Naive thymus-derived CD4-positive, alpha-beta T cell (primary cell): ENCODE data around the gene C11orf24. TPM values are rescaled to one million over a fixed set of nuclear protein-coding genes. Genes with fewer than 3 reads are reported as not detected.

Source experiments
- ATAC-seq: fragments of 150-1000 bp; cut with Tn5 transposase; 2 replicates; pipeline ENCODE4 v1.10.0; 2021; ENCODE audit warnings: mild to moderate bottlenecking, moderate library complexity
- CTCF ChIA-PET: fragments of 350-600 bp; sonication (Branson Sonifier 250); formaldehyde crosslinking; loops from one replicate; lab custom pipeline; 2021; ENCODE audit warnings: antibody characterized with exemption; lab: Charles Lee
- POLR2A ChIA-PET: fragments of 350-600 bp; sonication (Branson Sonifier 250); formaldehyde crosslinking; loops from one replicate; lab custom pipeline; 2021; ENCODE audit warnings: antibody characterized with exemption, inconsistent platforms; lab: Charles Lee
- DNase-seq, 9 donors: peaks; one replicate each; pipeline versions ENCODE4 v3.0.0 to v3.0.0-alpha.2; 2020 to 2022; ENCODE audit warnings: mixed read lengths in 1 of 9
- H3K27ac ChIP-seq: one replicate; pipeline ENCODE4 v1.7.0; 2013; ENCODE audit warnings: mild to moderate bottlenecking, low read depth, low read length, moderate library complexity
- H3K27me3 ChIP-seq, 2 donors: one replicate each; pipeline ENCODE4 v1.7.0; 2013; ENCODE audit warnings: low read length in 2 of 2, mild to moderate bottlenecking in 2 of 2, moderate library complexity in 2 of 2; ENCODE audit not compliant: control insufficient read depth in 2 of 2, insufficient read depth in 2 of 2
- H3K36me3 ChIP-seq, 3 experiments: 1 replicate in 2 of 3; 2 replicates in 1 of 3; pipeline ENCODE4 v1.7.0; 2013; ENCODE audit warnings: low read length in 3 of 3, mild to moderate bottlenecking in 3 of 3, moderate library complexity in 1 of 3; ENCODE audit not compliant: insufficient read depth in 3 of 3, control insufficient read depth in 2 of 3
- H3K4me1 ChIP-seq, 2 donors: one replicate each; pipeline ENCODE4 v1.7.0; 2013; ENCODE audit warnings: low read length in 2 of 2, mild to moderate bottlenecking in 2 of 2, moderate library complexity in 1 of 2; ENCODE audit not compliant: control insufficient read depth in 2 of 2, insufficient read depth in 2 of 2
- H3K4me3 ChIP-seq: 2 replicates; pipeline ENCODE4 v1.7.0; 2013; ENCODE audit warnings: mild to moderate bottlenecking, low read length
- H3K9me3 ChIP-seq, 3 experiments: 1 replicate in 2 of 3; 2 replicates in 1 of 3; pipeline ENCODE4 v1.7.0; 2013; ENCODE audit warnings: low read length in 3 of 3; ENCODE audit not compliant: control insufficient read depth in 2 of 3
- H3K27ac Mint-ChIP-seq, 9 donors: one replicate each; pipeline ENCODE4 v1.8.0; 2020 to 2022; ENCODE audit warnings: mixed read lengths in 9 of 9, mild to moderate bottlenecking in 8 of 9, moderate library complexity in 5 of 9, inconsistent platforms in 2 of 9
- H3K27me3 Mint-ChIP-seq, 5 donors: one replicate each; pipeline ENCODE4 v1.8.0; 2021 to 2022; ENCODE audit warnings: mixed read lengths in 5 of 5, mild to moderate bottlenecking in 1 of 5
- H3K36me3 Mint-ChIP-seq, 5 donors: one replicate each; pipeline ENCODE4 v1.8.0; 2020 to 2022; ENCODE audit warnings: mixed read lengths in 5 of 5, mild to moderate bottlenecking in 3 of 5, inconsistent platforms in 1 of 5
- H3K4me1 Mint-ChIP-seq, 7 donors: one replicate each; pipeline ENCODE4 v1.8.0; 2020 to 2022; ENCODE audit warnings: mixed read lengths in 7 of 7, mild to moderate bottlenecking in 3 of 7, inconsistent platforms in 1 of 7
- H3K4me3 Mint-ChIP-seq, 10 donors: one replicate each; pipeline ENCODE4 v1.8.0; 2020 to 2022; ENCODE audit warnings: mild to moderate bottlenecking in 10 of 10, mixed read lengths in 10 of 10, moderate library complexity in 6 of 10, inconsistent platforms in 2 of 10
- H3K9me3 Mint-ChIP-seq, 11 donors: one replicate each; pipeline ENCODE4 v1.8.0; 2020 to 2022; ENCODE audit warnings: mixed read lengths in 11 of 11, mild to moderate bottlenecking in 4 of 11, inconsistent platforms in 1 of 11, moderate library complexity in 1 of 11
- intact Hi-C, 2 donors: fragments of 100-400 bp; cut with micrococcal nuclease; formaldehyde crosslinking; loops; one replicate each; pipeline ENCODE4 v1.15.1; 2023
- polyA plus RNA-seq, 2 donors: library from polyadenylated mRNA; unstranded; fragments of 300-500 nt; fragmentation: Illumina TruSeq; gene quantifications; one replicate each; pipeline ENCODE4 v1.2.3, GENCODE V29; 2021
- total RNA-seq, 6 experiments: library from RNA in 5 of 6; stranded (reverse) in 5 of 6; gene quantifications; 1 replicate in 5 of 6; 2 replicates in 1 of 6; pipeline ENCODE4 v1.2.3 and lab custom pipeline; 2021 to 2026

The C11orf24 gene
- total and polyA plus RNA-seq, 7 experiments from 2014 or later: 5.7 to 20.0 (median 14.5) TPM

DNA sequence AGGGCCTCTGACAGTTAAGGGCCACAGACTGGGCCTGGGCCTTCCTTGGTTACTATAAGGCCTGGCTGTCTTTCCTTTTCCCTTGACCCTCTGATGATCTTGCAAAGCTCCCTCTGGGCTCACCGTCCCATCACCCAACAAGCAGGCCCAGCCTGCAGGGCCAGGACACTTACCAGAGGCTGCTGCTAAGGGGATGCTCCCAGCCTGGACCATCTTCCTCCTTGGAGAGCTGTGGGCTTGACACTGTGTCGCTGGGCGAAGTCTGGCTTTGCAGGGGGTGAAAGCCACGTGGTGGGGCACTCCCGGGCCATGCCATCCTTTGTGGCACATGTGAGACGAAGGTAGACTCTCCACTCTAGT is 3.9 kb downstream of the C11orf24 start:
- Histone ChIP-seq H3K36me3 (peaks cover 0 to 49% (median 5%) of the 10 kb centered on the region in 3 experiments), H3K4me1 (peaks cover 11 to 12% of the 10 kb centered on the region in 2 donors), H3K9me3 (no peaks in the 10 kb centered on the region), H3K4me3 (no peak overlapping the region), H3K27me3 (no peaks in the 10 kb centered on the region), H3K27ac (no peak overlapping the region)
- intact Hi-C loops: loop anchor here in 1 of 2 donors (5.0 kb wide), 1 partner anchor 614 kb away; no protein-coding TSS in a partner anchor
- no peak overlapping the region for H3K27ac Mint-ChIP-seq
- H3K36me3 Mint-ChIP-seq: peaks cover 0 to 28% (median 17%) of the 10 kb centered on the region in 5 donors
- ChIA-PET POLR2A (no interaction called here), CTCF (interaction anchor here (0.5 to 1.3 kb wide), 2 partner anchors 31 to 43 kb away, joined by 3 read pairs; no protein-coding TSS in a partner anchor)
- peaks cover 23 to 49% (median 36%) of the 10 kb centered on the region in 7 donors for H3K4me1 Mint-ChIP-seq
- ATAC-seq (no peak), DNase-seq (no peak)
- peaks cover 0 to 7% (median 0%) of the 10 kb centered on the region in 11 donors for H3K9me3 Mint-ChIP-seq
- no peaks in the 10 kb centered on the region for H3K27me3 Mint-ChIP-seq
- no peak overlapping the region for H3K4me3 Mint-ChIP-seq

DNA sequence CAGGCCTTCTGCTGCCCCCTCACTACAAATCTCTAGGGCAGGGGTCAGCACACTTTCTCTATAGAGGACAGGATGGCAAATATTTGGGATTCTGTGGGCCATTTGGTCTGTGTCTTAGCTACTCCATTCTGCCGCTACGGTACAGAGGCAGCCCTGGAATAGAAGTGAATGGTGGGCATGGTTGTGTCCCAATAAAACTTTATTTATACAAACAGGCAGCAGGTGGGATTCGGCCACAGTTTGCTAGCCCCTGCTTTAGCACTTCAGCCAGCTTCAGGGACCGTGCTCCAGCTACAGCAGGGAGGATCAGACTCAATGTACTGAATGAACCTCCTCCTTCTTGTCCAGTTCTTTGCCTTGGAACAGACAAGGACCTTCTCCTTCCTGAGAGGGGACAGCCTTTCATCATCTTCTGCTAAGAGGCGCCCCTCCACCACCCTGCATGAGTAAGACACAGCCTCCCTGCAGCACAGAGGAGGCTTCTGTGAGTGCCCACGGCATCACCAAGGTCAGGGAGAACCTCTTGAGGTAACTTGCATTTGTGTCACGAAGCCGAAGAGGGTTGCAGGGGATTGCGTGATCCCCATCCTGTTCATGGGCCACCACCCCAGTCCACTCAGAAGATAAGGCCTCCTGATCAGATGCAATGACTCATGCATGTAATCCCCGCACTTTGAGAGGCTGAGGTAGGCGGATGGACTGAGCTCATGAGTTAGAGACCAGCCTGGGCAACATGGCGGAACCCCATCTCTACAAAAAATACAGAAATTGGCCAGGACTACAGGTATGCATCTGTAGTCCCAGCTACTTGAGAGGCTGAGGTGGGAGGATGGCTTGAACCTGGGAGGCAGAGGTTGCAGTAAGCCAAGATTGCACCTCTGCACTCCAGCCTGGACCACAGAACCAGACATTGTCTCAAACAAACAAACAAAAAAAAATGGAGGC is 4.6 kb downstream of the C11orf24 start:
- ChIA-PET POLR2A (interaction anchor here (0.7 kb wide), 1 partner anchor 22 kb away, joined by 4 read pairs; no protein-coding TSS in a partner anchor), CTCF (interaction anchor here (0.5 to 1.3 kb wide), 3 partner anchors 31 to 186 kb away, joined by 3 read pairs; no protein-coding TSS in a partner anchor)
- Histone ChIP-seq H3K27me3 (no peaks in the 10 kb centered on the region), H3K27ac (no peak overlapping the region), H3K4me1 (peaks cover 7 to 9% of the 10 kb centered on the region in 2 donors), H3K36me3 (peaks cover 0 to 55% (median 5%) of the 10 kb centered on the region in 3 experiments), H3K4me3 (no peak overlapping the region), H3K9me3 (no peaks in the 10 kb centered on the region)
- Mint-ChIP-seq H3K27me3 (no peaks in the 10 kb centered on the region), H3K9me3 (peaks cover 0 to 7% (median 0%) of the 10 kb centered on the region in 11 donors), H3K36me3 (peaks cover 0 to 34% (median 20%) of the 10 kb centered on the region in 5 donors), H3K27ac (no peak overlapping the region), H3K4me1 (peaks cover 18 to 43% (median 30%) of the 10 kb centered on the region in 7 donors), H3K4me3 (no peak overlapping the region)
- intact Hi-C loops: loop anchor here in 1 of 2 donors (5.0 kb wide), 1 partner anchor 615 kb away; no protein-coding TSS in a partner anchor
- ATAC-seq (no peak), DNase-seq (no peak)

DNA sequence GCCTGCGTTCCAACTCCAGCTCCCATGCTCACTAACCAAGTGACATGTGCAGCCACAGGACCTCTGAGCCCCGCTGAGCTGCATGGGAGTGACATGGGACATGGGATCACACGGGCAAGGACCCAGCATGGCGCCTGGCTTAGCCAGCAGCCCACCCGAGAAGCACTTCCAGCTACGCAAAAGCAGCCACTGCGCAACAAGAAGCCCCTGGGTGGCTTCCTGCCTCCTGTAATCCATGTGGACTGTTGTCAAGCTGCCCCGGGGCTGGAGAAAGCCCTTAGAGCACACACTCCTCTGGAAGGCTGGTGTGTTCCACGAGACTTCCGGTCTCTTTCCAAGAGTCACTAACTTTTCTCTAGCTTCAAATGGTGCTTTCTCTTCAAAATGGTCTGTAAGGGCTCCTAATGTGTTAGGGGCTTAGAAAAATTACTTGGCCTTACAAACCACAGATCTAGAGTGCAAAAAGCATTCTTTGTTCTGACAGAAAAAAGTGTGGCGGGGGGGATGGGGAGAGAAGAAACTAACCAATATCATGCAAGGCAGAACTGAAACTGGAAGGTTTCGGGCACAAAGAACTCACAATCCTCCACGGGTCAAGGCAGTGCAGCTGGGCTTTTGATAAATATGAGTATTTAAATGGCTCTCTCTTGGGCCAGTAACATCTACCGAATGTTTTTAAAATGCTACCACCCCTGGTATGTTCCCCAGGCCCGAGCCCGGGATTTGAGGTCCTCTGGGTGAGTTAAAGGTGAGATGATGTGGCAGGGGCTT is 5.5 kb downstream of the C11orf24 start:
- peaks cover 0 to 37% (median 22%) of the 10 kb centered on the region in 5 donors for H3K36me3 Mint-ChIP-seq
- H3K27me3 Mint-ChIP-seq: no peaks in the 10 kb centered on the region
- H3K4me3 Mint-ChIP-seq: no peak overlapping the region

GRCh38 chr11:68264741-68265540 is 6.8 kb downstream of the C11orf24 start:
- H3K4me1 Mint-ChIP-seq: peaks cover 7 to 27% (median 15%) of the 10 kb centered on the region in 7 donors
- no peak overlapping the region for H3K4me3 ChIP-seq
- H3K27me3 ChIP-seq: no peaks in the 10 kb centered on the region
- no peak for DNase-seq
- intact Hi-C loops: loop anchor here in 1 of 2 donors (5.0 kb wide), 1 partner anchor 617 kb away; no protein-coding TSS in a partner anchor
- ChIA-PET POLR2A (interaction anchor here (0.7 kb wide), 1 partner anchor 26 kb away, joined by 3 read pairs; no protein-coding TSS in a partner anchor), CTCF (interaction anchor here (1.3 kb wide), 1 partner anchor 34 kb away, joined by 5 read pairs; no protein-coding TSS in a partner anchor)
- peaks cover 0 to 37% (median 22%) of the 10 kb centered on the region in 5 donors for H3K36me3 Mint-ChIP-seq
- no peaks in the 10 kb centered on the region for H3K4me1 ChIP-seq
- H3K27me3 Mint-ChIP-seq: no peaks in the 10 kb centered on the region
- H3K36me3 ChIP-seq: peaks cover 0 to 72% (median 5%) of the 10 kb centered on the region in 3 experiments
- ATAC-seq: no peak
- no peaks in the 10 kb centered on the region for H3K9me3 ChIP-seq
- H3K27ac Mint-ChIP-seq: peak overlapping the region in 3 of 9 donors; percentile 44 to 87 (median 57)
- H3K4me3 Mint-ChIP-seq: no peak overlapping the region
- no peak overlapping the region for H3K27ac ChIP-seq
- peaks cover 0 to 7% (median 0%) of the 10 kb centered on the region in 11 donors for H3K9me3 Mint-ChIP-seq

More for the DNA sequence above, 5.5 kb downstream of the C11orf24 start:
- peaks cover 0 to 7% (median 0%) of the 10 kb centered on the region in 11 donors for H3K9me3 Mint-ChIP-seq
- H3K4me1 ChIP-seq: peaks cover 5 to 8% of the 10 kb centered on the region in 2 donors
- intact Hi-C loops: loop anchor here in 1 of 2 donors (5.0 kb wide), 1 partner anchor 616 kb away; no protein-coding TSS in a partner anchor
- no peak overlapping the region for H3K27ac ChIP-seq
- CTCF ChIA-PET: interaction anchor here (0.5 to 1.3 kb wide), 3 partner anchors 8 to 187 kb away, joined by 3 to 5 read pairs (median 4); no protein-coding TSS in a partner anchor
- DNase-seq: no peak
- peaks cover 0 to 64% (median 5%) of the 10 kb centered on the region in 3 experiments for H3K36me3 ChIP-seq
- no peaks in the 10 kb centered on the region for H3K27me3 ChIP-seq
- no peak overlapping the region for H3K4me3 ChIP-seq
- ATAC-seq: no peak
- POLR2A ChIA-PET: interaction anchor here (0.7 kb wide), 1 partner anchor 21 kb away, joined by 4 read pairs; no protein-coding TSS in a partner anchor
- H3K9me3 ChIP-seq: no peaks in the 10 kb centered on the region
- H3K27ac Mint-ChIP-seq: no peak overlapping the region
- H3K4me1 Mint-ChIP-seq: peaks cover 16 to 39% (median 28%) of the 10 kb centered on the region in 7 donors

- H3K9me3 Mint-ChIP-seq: peaks cover 0 to 7% (median 0%) of the 10 kb centered on the region in 11 donors
Measured at GRCh38 chr11:68264244-68264643, 7.5 kb downstream of the C11orf24 start.

More at GRCh38 chr11:68264244-68264643, 7.5 kb downstream of the C11orf24 start:
- peaks cover 0 to 37% (median 22%) of the 10 kb centered on the region in 5 donors for H3K36me3 Mint-ChIP-seq
- no peaks in the 10 kb centered on the region for H3K27me3 Mint-ChIP-seq
- H3K27ac Mint-ChIP-seq: no peak overlapping the region
- ATAC-seq (no peak), DNase-seq (no peak)
- no peaks in the 10 kb centered on the region for H3K4me1 ChIP-seq
- H3K4me1 Mint-ChIP-seq: peaks cover under 1 to 21% (median 8%) of the 10 kb centered on the region in 7 donors
- peaks cover 0 to 72% (median 5%) of the 10 kb centered on the region in 3 experiments for H3K36me3 ChIP-seq
- CTCF ChIA-PET: interaction anchor here (0.6 kb wide), 1 partner anchor 34 kb away, joined by 3 read pairs; no protein-coding TSS in a partner anchor
- H3K4me3 Mint-ChIP-seq: no peak overlapping the region
- H3K27me3 ChIP-seq: no peaks in the 10 kb centered on the region
- H3K4me3 ChIP-seq: no peak overlapping the region
- H3K9me3 ChIP-seq: no peaks in the 10 kb centered on the region
- POLR2A ChIA-PET: interaction anchor here (0.7 kb wide), 1 partner anchor 26 kb away, joined by 3 read pairs; no protein-coding TSS in a partner anchor
- no peak overlapping the region for H3K27ac ChIP-seq
- intact Hi-C loops: no loop called here
